ENCODE data around the gene SV2C. TPM values are rescaled to one million over a fixed set of nuclear protein-coding genes. Genes with fewer than 3 reads are reported as not detected.
"Not testable (repeated sequence)": the region's sequence is repeated elsewhere in the genome, so short reads cannot be mapped to it uniquely, and the experiment has no call there.

Gene SV2C
- total RNA-seq, 1 donor from 2014 or later = 0.48 TPM

GRCh38 chr5:76368941-76369340 lies 285.8 kb downstream of the SV2C start:
- TF ChIP-seq CTCF (IDR thresholded peaks at IDR 0.05; ENCODE audit: unreplicated experiment) = no peak
- Mint-ChIP-seq H3K4me3 (ENCODE audit: low read depth) (no peak overlapping the region), H3K4me1 (ENCODE audit: low read depth) (peaks cover 16% of the 10 kb centered on the region), H3K36me3 (ENCODE audit: insufficient read depth) (no peaks in the 10 kb centered on the region), H3K27ac (no peak overlapping the region), H3K9me3 (ENCODE audit: low read depth) (no peaks in the 10 kb centered on the region), H3K27me3 (no peaks in the 10 kb centered on the region)
- no peak for DNase-seq (ENCODE audit: low spot score, unreplicated experiment)

- peaks cover 12% of the 10 kb centered on the region for H3K4me1 Mint-ChIP-seq (ENCODE audit: low read depth)
- DNase-seq (ENCODE audit: low spot score, unreplicated experiment); H3K27me3 Mint-ChIP-seq; H3K4me3 Mint-ChIP-seq (ENCODE audit: low read depth); H3K27ac Mint-ChIP-seq; H3K9me3 Mint-ChIP-seq (ENCODE audit: low read depth); H3K36me3 Mint-ChIP-seq (ENCODE audit: insufficient read depth): not testable (repeated sequence)
Observed at GRCh38 chr5:76369668-76370067, 286.5 kb downstream of the SV2C start.

- Mint-ChIP-seq H3K27me3 (no peaks in the 10 kb centered on the region), H3K36me3 (ENCODE audit: insufficient read depth) (no peaks in the 10 kb centered on the region), H3K4me3 (ENCODE audit: low read depth) (no peak overlapping the region), H3K9me3 (ENCODE audit: low read depth) (no peaks in the 10 kb centered on the region), H3K4me1 (ENCODE audit: low read depth) (peaks cover 10% of the 10 kb centered on the region), H3K27ac (peak overlapping the region; percentile 89)
- DNase-seq (ENCODE audit: low spot score, unreplicated experiment) = no peak
- no peak for TF ChIP-seq CTCF (IDR thresholded peaks at IDR 0.05; ENCODE audit: unreplicated experiment)
Observed at GRCh38 chr5:76371960-76372322, 288.8 kb downstream of the SV2C start.

- no peaks in the 10 kb centered on the region for H3K9me3 Mint-ChIP-seq (ENCODE audit: low read depth)
- H3K36me3 Mint-ChIP-seq (ENCODE audit: insufficient read depth) = no peaks in the 10 kb centered on the region
- DNase-seq (ENCODE audit: low spot score, unreplicated experiment) = no peak
- peak overlapping the region; percentile 89 for H3K27ac Mint-ChIP-seq
- peaks cover 10% of the 10 kb centered on the region for H3K4me1 Mint-ChIP-seq (ENCODE audit: low read depth)
- TF ChIP-seq CTCF (IDR thresholded peaks at IDR 0.05; ENCODE audit: unreplicated experiment) = no peak
- no peak overlapping the region for H3K4me3 Mint-ChIP-seq (ENCODE audit: low read depth)
- no peaks in the 10 kb centered on the region for H3K27me3 Mint-ChIP-seq
Observed at GRCh38 chr5:76372323-76373054, 289.3 kb downstream of the SV2C start.

GRCh38 chr5:76376148-76376865 lies 293.1 kb downstream of the SV2C start:
- Mint-ChIP-seq H3K4me3 (ENCODE audit: low read depth) (no peak overlapping the region), H3K36me3 (ENCODE audit: insufficient read depth) (no peaks in the 10 kb centered on the region), H3K4me1 (ENCODE audit: low read depth) (peaks cover 20% of the 10 kb centered on the region), H3K27me3 (no peaks in the 10 kb centered on the region), H3K9me3 (ENCODE audit: low read depth) (no peaks in the 10 kb centered on the region), H3K27ac (no peak overlapping the region)
- no peak for DNase-seq (ENCODE audit: low spot score, unreplicated experiment)
- TF ChIP-seq CTCF (IDR thresholded peaks at IDR 0.05; ENCODE audit: unreplicated experiment) = no peak

GRCh38 chr5:76376866-76377230 lies 293.7 kb downstream of the SV2C start:
- H3K4me3 Mint-ChIP-seq (ENCODE audit: low read depth) = no peak overlapping the region
- H3K4me1 Mint-ChIP-seq (ENCODE audit: low read depth) = peaks cover 19% of the 10 kb centered on the region
- H3K27ac Mint-ChIP-seq = no peak overlapping the region

More at GRCh38 chr5:76376866-76377230, 293.7 kb downstream of the SV2C start:
- no peak for TF ChIP-seq CTCF (IDR thresholded peaks at IDR 0.05; ENCODE audit: unreplicated experiment)
- no peaks in the 10 kb centered on the region for H3K36me3 Mint-ChIP-seq (ENCODE audit: insufficient read depth)
- DNase-seq (ENCODE audit: low spot score, unreplicated experiment) = no peak
- no peaks in the 10 kb centered on the region for H3K27me3 Mint-ChIP-seq
- H3K9me3 Mint-ChIP-seq (ENCODE audit: low read depth) = no peaks in the 10 kb centered on the region

Data from progenitor cell of endocrine pancreas (in vitro differentiated cells).